Smooth muscle cell (in vitro differentiated cells): ENCODE data around the gene C22orf23. TPM values are rescaled to one million over a fixed set of nuclear protein-coding genes. Genes with fewer than 3 reads are reported as not detected.
"Not testable (repeated sequence)": the region's sequence is repeated elsewhere in the genome, so short reads cannot be mapped to it uniquely, and the experiment has no call there.

ENCODE experiments used
- DNase-seq: peaks from one replicate; lab custom pipeline; 2025; ENCODE audit not compliant: unreplicated experiment; lab: John Stamatoyannopoulos, UW
- H2AFZ ChIP-seq: fragments of 200-600 bp; sonication (generic); 2 replicates; pipeline ENCODE4 v1.6.0; 2016; ENCODE audit warnings: antibody characterized with exemption, low read depth, mild to moderate bottlenecking
- H3F3A ChIP-seq: fragments of 200-600 bp; sonication (generic); 2 replicates; pipeline ENCODE4 v1.6.0; 2017; ENCODE audit warnings: antibody characterized with exemption, low read depth
- H3K27ac ChIP-seq: fragments of 200-600 bp; sonication (generic); 2 replicates; pipeline ENCODE4 v1.5.1; 2016; ENCODE audit warnings: low read depth, mild to moderate bottlenecking
- H3K27me3 ChIP-seq: fragments of 200-600 bp; sonication (generic); 2 replicates; pipeline ENCODE4 v1.6.1; 2016; ENCODE audit warnings: low read depth, mild to moderate bottlenecking
- H3K36me3 ChIP-seq: fragments of 200-600 bp; sonication (generic); 2 replicates; pipeline ENCODE4 v1.5.1; 2016; ENCODE audit warnings: low read depth
- H3K4me1 ChIP-seq: fragments of 200-600 bp; sonication (generic); 2 replicates; pipeline ENCODE4 v1.5.1; 2016; ENCODE audit warnings: low read depth
- H3K4me2 ChIP-seq: fragments of 200-600 bp; sonication (generic); 2 replicates; pipeline ENCODE4 v1.6.0; 2016; ENCODE audit warnings: mild to moderate bottlenecking
- H3K4me3 ChIP-seq: fragments of 200-600 bp; sonication (generic); 2 replicates; pipeline ENCODE4 v1.5.1; 2016; ENCODE audit warnings: mild to moderate bottlenecking
- H3K79me2 ChIP-seq: fragments of 200-600 bp; sonication (generic); 2 replicates; pipeline ENCODE4 v1.6.0; 2016; ENCODE audit warnings: low read depth, mild to moderate bottlenecking
- H3K9ac ChIP-seq: fragments of 200-600 bp; sonication (generic); 2 replicates; pipeline ENCODE4 v1.6.0; 2016; ENCODE audit warnings: low read depth
- H3K9me3 ChIP-seq: fragments of 200-600 bp; sonication (generic); replicated peaks from 2 replicates; pipeline ENCODE4 v1.5.1; 2016; ENCODE audit warnings: low read depth
- H4K20me1 ChIP-seq: fragments of 200-600 bp; sonication (generic); 2 replicates; pipeline ENCODE4 v1.6.0; 2016; ENCODE audit warnings: low read depth
- WGBS: methylation state at CpG from one replicate; pipeline ENCODE4 v1.1.7; 2016; ENCODE audit warnings: low lambda C conversion rate; 5-methylcytosine and 5-hydroxymethylcytosine counted together
- polyA plus RNA-seq: library from polyadenylated mRNA; unstranded; fragments of >200 nt; fragmentation: Nextera tagmentation; extraction: Ambion mirVana; gene quantifications from 2 replicates; pipeline ENCODE4 v1.2.1, GENCODE V29; 2016
- total RNA-seq: library from RNA; depleted of rRNA; stranded (reverse); fragments of >200 nt; gene quantifications from 2 replicates; pipeline ENCODE4 v1.2.3, GENCODE V29; 2014
- TF ChIP-seq, protein P1 (sequence below): fragments of 200-600 bp; sonication (generic); IDR thresholded peaks from 2 replicates; pipeline ENCODE4 v1.5.1; 2017; ENCODE audit warnings: borderline replicate concordance, mild to moderate bottlenecking, antibody characterized with exemption; ENCODE audit not compliant: insufficient read depth, poor library complexity, severe bottlenecking

C22orf23 gene
- total and polyA plus RNA-seq, 2 experiments from 2014 or later, result 0.18 to 2.4 TPM

- H4K20me1 ChIP-seq, result no peaks in the 10 kb centered on the region
- no peaks in the 10 kb centered on the region for H3K9me3 ChIP-seq
- peaks cover 15% of the 10 kb centered on the region for H3K79me2 ChIP-seq
- no peak for DNase-seq
- peaks cover 5% of the 10 kb centered on the region for H3K4me1 ChIP-seq
- H3F3A ChIP-seq, result peaks cover 3% of the 10 kb centered on the region
- no peaks in the 10 kb centered on the region for H3K36me3 ChIP-seq
- 94% methylated on average over 14 of the region's 18 CpGs for WGBS
- H3K27me3 ChIP-seq, result no peaks in the 10 kb centered on the region
- no peak overlapping the region for H3K4me2 ChIP-seq
- TF ChIP-seq, protein P1, sequence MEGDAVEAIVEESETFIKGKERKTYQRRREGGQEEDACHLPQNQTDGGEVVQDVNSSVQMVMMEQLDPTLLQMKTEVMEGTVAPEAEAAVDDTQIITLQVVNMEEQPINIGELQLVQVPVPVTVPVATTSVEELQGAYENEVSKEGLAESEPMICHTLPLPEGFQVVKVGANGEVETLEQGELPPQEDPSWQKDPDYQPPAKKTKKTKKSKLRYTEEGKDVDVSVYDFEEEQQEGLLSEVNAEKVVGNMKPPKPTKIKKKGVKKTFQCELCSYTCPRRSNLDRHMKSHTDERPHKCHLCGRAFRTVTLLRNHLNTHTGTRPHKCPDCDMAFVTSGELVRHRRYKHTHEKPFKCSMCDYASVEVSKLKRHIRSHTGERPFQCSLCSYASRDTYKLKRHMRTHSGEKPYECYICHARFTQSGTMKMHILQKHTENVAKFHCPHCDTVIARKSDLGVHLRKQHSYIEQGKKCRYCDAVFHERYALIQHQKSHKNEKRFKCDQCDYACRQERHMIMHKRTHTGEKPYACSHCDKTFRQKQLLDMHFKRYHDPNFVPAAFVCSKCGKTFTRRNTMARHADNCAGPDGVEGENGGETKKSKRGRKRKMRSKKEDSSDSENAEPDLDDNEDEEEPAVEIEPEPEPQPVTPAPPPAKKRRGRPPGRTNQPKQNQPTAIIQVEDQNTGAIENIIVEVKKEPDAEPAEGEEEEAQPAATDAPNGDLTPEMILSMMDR, result no peak
- no peak overlapping the region for H3K4me3 ChIP-seq
- no peak overlapping the region for H3K9ac ChIP-seq
- H3K27ac ChIP-seq, result no peak overlapping the region
- no peak overlapping the region for H2AFZ ChIP-seq
Measured at GRCh38 chr22:37959231-37959825, 5.9 kb upstream of the C22orf23 start.

DNA sequence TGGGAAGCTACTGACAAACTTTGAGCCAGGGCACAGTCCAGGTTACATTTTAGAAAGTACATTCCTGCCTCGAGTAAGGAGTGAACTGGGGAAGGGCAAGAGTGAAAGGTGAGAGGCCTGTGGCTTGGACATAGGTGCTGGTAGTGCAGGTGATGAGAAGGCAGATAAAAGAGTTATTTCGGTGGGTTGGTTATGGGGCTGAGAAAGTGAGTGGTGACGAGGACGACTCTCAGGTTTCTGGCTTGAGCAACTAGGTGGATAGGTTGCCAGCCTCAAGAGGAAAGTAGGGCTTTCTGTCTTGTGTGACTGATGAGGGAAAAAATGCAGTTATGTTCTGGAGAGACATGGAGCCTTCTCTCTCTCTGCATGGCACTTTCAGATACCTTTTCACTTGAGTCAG is 3.8 kb upstream of the C22orf23 start:
- WGBS, result 83% methylated on average over 4 of the region's 4 CpGs
- no peak overlapping the region for H3K9ac ChIP-seq
- no peaks in the 10 kb centered on the region for H3K9me3 ChIP-seq
- H4K20me1 ChIP-seq, result no peaks in the 10 kb centered on the region
- no peak for DNase-seq
- H3K27ac ChIP-seq, result no peak overlapping the region
- TF ChIP-seq, protein P1, result no peak
- H3K4me3 ChIP-seq, result no peak overlapping the region
- no peak overlapping the region for H2AFZ ChIP-seq
- no peaks in the 10 kb centered on the region for H3F3A ChIP-seq
- H3K79me2 ChIP-seq, result peaks cover 24% of the 10 kb centered on the region
- peaks cover 9% of the 10 kb centered on the region for H3K4me1 ChIP-seq
- no peak overlapping the region for H3K4me2 ChIP-seq
- H3K36me3 ChIP-seq, result no peaks in the 10 kb centered on the region
- H3K27me3 ChIP-seq, result no peaks in the 10 kb centered on the region

GRCh38 chr22:37955825-37956397 is 2.5 kb upstream of the C22orf23 start:
- not testable (repeated sequence) for H3K9ac ChIP-seq, H3K4me2 ChIP-seq, H3K36me3 ChIP-seq, H4K20me1 ChIP-seq, DNase-seq, H3K4me1 ChIP-seq, H3K27me3 ChIP-seq, H2AFZ ChIP-seq, H3K27ac ChIP-seq, H3K4me3 ChIP-seq, H3F3A ChIP-seq, H3K9me3 ChIP-seq
- peaks cover 24% of the 10 kb centered on the region for H3K79me2 ChIP-seq
- 91% methylated on average over 15 of the region's 15 CpGs for WGBS

DNA sequence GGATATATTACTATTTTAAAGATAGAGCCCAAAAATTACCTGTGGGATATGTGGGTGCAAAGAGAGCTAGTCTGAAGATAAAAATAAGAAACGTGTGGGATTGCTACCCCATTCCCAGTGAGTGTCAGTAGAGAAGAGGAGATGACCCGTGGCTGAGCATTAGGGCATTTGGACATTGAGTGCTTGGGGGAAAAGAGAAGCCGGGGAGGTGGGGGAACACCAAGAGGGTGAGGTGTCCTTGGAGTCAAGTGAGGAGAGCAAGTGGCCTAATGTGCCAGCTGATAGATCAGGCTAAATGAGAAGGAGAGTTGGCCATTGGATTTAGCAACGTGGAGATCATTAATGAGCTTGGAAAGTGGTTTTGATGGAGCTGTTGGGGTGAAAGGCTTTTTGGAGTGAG is 1.3 kb upstream of the C22orf23 start:
- H3K4me1 ChIP-seq, result peaks cover 9% of the 10 kb centered on the region
- no peaks in the 10 kb centered on the region for H4K20me1 ChIP-seq
- H3K79me2 ChIP-seq, result peaks cover 24% of the 10 kb centered on the region
- no peak overlapping the region for H2AFZ ChIP-seq
- H3K4me2 ChIP-seq, result peak overlapping the region; percentile 98
- no peak overlapping the region for H3K27ac ChIP-seq
- H3K9me3 ChIP-seq, result no peaks in the 10 kb centered on the region
- peak overlapping the region; percentile 92 for H3K9ac ChIP-seq
- H3F3A ChIP-seq, result no peaks in the 10 kb centered on the region
- peak overlapping the region; percentile 89 for H3K4me3 ChIP-seq
- no peaks in the 10 kb centered on the region for H3K36me3 ChIP-seq
- no peak for DNase-seq
- H3K27me3 ChIP-seq, result no peaks in the 10 kb centered on the region
- TF ChIP-seq, protein P1, result no peak
- WGBS, result 84% methylated on average over 4 of the region's 4 CpGs
